BE2C (cell line): ENCODE measurements around the gene MYH9.

ENCODE experiments used
- DNase-seq: peaks from one replicate; pipeline ENCODE4 v3.0.0-alpha.2; 2020
- H3K27me3 ChIP-seq: fragments of 250-450 bp; sonication (Bioruptor Pico); 2 replicates; pipeline ENCODE4 v1.5.1; 2020; ENCODE audit warnings: mild to moderate bottlenecking
- H3K36me3 ChIP-seq: fragments of 250-450 bp; sonication (Bioruptor Pico); 2 replicates; pipeline ENCODE4 v1.5.1; 2020; ENCODE audit warnings: mild to moderate bottlenecking
- H3K4me1 ChIP-seq: fragments of 250-450 bp; sonication (Bioruptor Pico); 2 replicates; pipeline ENCODE4 v1.5.1; 2020
- H3K4me3 ChIP-seq: 2 replicates; pipeline ENCODE4 v1.5.1; 2011; ENCODE audit warnings: low read depth, low read length
- H3K9me3 ChIP-seq: fragments of 250-450 bp; sonication (Bioruptor Pico); 2 replicates; pipeline ENCODE4 v1.5.1; 2020
- CTCF ChIP-seq: IDR thresholded peaks from 2 replicates; pipeline ENCODE4 v1.5.1; 2012; ENCODE audit warnings: mild to moderate bottlenecking, low read depth, low read length

The MYH9 gene

GRCh38 chr22:36319595-36320497 is 67.9 kb downstream of the MYH9 start:
- no peaks in the 10 kb centered on the region for H3K27me3 ChIP-seq
- no peak overlapping the region for H3K4me3 ChIP-seq
- H3K9me3 ChIP-seq, result no peaks in the 10 kb centered on the region
- H3K4me1 ChIP-seq, result no peaks in the 10 kb centered on the region
- peaks cover 52% of the 10 kb centered on the region for H3K36me3 ChIP-seq
- DNase-seq, result no peak
- TF ChIP-seq CTCF, result no peak

DNA sequence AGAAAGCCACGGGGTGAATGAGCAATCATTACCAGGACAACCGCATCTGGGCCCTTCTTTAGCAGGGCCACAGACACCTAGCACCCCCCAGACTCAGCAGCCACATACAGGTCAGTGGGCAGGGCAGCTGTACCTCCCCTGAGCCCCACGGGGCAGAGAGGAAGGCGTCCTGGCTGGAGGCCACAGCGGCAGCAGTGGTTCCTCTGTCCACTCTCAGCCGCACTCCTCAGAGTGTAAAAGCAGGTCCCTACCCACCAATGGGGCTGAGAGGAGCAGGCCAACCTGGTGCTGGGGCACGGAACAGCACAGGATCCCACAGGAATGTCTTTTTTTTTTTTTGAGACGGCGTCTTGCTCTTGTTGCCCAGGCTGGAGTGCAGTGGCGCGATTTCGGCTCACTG is 69.3 kb downstream of the MYH9 start:
- no peak overlapping the region for H3K4me3 ChIP-seq
- no peak for TF ChIP-seq CTCF
- no peaks in the 10 kb centered on the region for H3K27me3 ChIP-seq
- no peaks in the 10 kb centered on the region for H3K4me1 ChIP-seq
- no peaks in the 10 kb centered on the region for H3K9me3 ChIP-seq
- H3K36me3 ChIP-seq, result peaks cover 48% of the 10 kb centered on the region
- no peak for DNase-seq

DNA sequence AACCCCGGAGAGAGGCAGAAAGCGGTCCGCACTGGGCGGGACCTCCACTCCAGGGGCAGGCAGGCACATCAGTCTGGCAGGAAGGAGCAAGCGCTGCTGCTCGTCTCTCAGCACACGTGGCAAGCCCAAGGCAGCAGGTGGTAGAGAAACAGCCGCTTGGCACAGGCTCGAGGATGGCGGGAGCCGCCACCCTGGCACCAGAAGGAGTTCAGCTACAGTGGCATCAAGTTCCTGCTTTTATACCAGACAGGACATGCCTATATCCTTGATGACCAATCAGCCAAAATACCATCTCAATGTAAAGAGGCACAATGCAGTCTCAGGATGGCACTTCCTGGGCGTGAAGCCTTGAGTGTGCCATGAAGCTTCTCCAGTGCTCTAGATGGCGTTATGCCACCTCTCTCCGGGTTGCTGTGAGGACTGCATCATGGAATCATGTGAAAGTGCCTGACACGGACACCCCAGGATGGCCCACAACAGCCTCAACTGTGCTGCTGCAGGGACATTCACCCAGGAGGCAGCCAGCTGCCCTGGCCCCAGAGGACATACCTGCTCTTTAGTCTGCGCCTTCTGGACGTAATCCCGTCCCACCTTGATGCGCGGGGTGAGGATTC is 70.0 kb downstream of the MYH9 start:
- no peak for DNase-seq
- Histone ChIP-seq H3K36me3 (peaks cover 47% of the 10 kb centered on the region), H3K4me1 (no peaks in the 10 kb centered on the region), H3K4me3 (no peak overlapping the region), H3K9me3 (no peaks in the 10 kb centered on the region), H3K27me3 (no peaks in the 10 kb centered on the region)
- no peak for TF ChIP-seq CTCF

DNA sequence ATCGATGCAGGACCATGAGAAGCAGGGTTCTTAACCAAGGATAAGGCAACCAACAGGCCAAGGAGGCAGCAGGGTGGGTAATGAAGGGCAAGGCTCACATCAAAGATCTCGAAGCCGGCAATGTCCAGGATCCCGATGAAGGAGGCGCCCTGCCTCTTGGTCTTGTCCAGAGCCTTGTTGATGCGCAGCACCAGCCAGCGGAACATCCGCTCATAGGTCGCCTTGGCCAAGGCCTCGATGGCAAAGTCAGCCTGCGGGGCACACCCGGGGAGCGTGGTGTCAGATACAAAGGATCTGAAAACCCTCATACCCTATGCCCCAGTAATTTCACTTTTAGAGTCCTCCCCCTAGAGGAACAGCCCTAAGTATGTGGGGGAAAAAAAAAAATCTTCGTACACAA is 71.3 kb downstream of the MYH9 start:
- Histone ChIP-seq H3K27me3 (no peaks in the 10 kb centered on the region), H3K9me3 (no peaks in the 10 kb centered on the region), H3K36me3 (peaks cover 51% of the 10 kb centered on the region), H3K4me3 (no peak overlapping the region), H3K4me1 (no peaks in the 10 kb centered on the region)
- no peak for TF ChIP-seq CTCF
- DNase-seq, result no peak

DNA sequence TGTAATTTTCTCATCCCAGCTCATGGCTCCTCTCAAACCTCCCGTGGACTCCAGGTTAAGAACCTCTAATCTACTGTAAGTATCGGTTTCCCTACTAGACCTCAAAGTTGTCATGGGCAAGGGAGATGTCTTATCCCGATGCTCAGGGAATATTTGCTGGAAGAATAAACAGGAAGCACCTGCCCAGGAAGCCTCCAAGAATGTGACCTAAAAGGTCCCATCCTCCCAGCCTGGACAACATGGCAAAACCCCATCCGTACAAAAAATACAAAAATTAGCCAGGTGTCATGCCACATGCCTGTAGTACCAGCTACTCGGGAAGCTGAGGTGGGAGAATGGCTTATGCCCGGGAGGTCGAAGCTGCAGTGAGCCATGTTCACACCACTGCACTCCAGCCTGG is 72.4 kb downstream of the MYH9 start:
- H3K36me3 ChIP-seq, result peaks cover 58% of the 10 kb centered on the region
- no peak for TF ChIP-seq CTCF
- no peak overlapping the region for H3K4me3 ChIP-seq
- H3K27me3 ChIP-seq, result no peaks in the 10 kb centered on the region
- H3K4me1 ChIP-seq, result no peaks in the 10 kb centered on the region
- no peak for DNase-seq
- H3K9me3 ChIP-seq, result no peaks in the 10 kb centered on the region
